H1 (cell line): ENCODE data around the gene OLFM1.

Experiments used
- ATF3 ChIP-seq: IDR thresholded peaks from 2 replicates; pipeline ENCODE4 v1.6.1; 2011; ENCODE audit warnings: low read depth, mild to moderate bottlenecking, low read length; ENCODE audit not compliant: insufficient read depth
- BRCA1 ChIP-seq: IDR thresholded peaks from 2 replicates; pipeline ENCODE4 v1.6.1; 2012; ENCODE audit warnings: low read depth, low read length, improper control_type of control experiment
- CTCF ChIP-seq, 3 experiments: IDR thresholded peaks; 1 replicate in 2 of 3; 2 replicates in 1 of 3; pipeline versions ENCODE4 v1.5.1 to v1.6.1; 2011; ENCODE audit warnings: low read length in 3 of 3, mild to moderate bottlenecking in 3 of 3, inconsistent platforms in 2 of 3, low read depth in 1 of 3, moderate library complexity in 1 of 3; ENCODE audit not compliant: insufficient read depth in 1 of 3; ENCODE audit errors: control extremely low read depth in 1 of 3
- EP300 ChIP-seq, 2 experiments: IDR thresholded peaks; 1 replicate in 1 of 2; 2 replicates in 1 of 2; pipeline ENCODE4 v1.6.1; 2011 to 2012; ENCODE audit warnings: low read depth in 2 of 2, low read length in 2 of 2, mild to moderate bottlenecking in 2 of 2, borderline replicate concordance in 1 of 2, inconsistent platforms in 1 of 2, moderate library complexity in 1 of 2
- MAFK ChIP-seq: IDR thresholded peaks from 2 replicates; pipeline ENCODE4 v1.6.1; 2012; ENCODE audit warnings: low read depth, mild to moderate bottlenecking, improper control_type of control experiment, low read length
- POLR2A ChIP-seq, 2 experiments: IDR thresholded peaks; 1 replicate in 1 of 2; 2 replicates in 1 of 2; pipeline ENCODE4 v1.6.1; 2011; ENCODE audit warnings: low read depth in 2 of 2, low read length in 2 of 2, mild to moderate bottlenecking in 2 of 2; ENCODE audit errors: control extremely low read depth in 1 of 2
- POLR2AphosphoS5 ChIP-seq: IDR thresholded peaks from 2 replicates; pipeline ENCODE4 v1.6.1; 2011; ENCODE audit warnings: low read depth, low read length
- POU5F1 ChIP-seq: IDR thresholded peaks from 2 replicates; pipeline ENCODE4 v1.6.1; 2011; ENCODE audit warnings: low read depth, mild to moderate bottlenecking, low read length, moderate library complexity
- RFX5 ChIP-seq: IDR thresholded peaks from 2 replicates; pipeline ENCODE4 v1.6.1; 2011; ENCODE audit warnings: low read depth, low read length, improper control_type of control experiment, borderline replicate concordance
- RXRA ChIP-seq: IDR thresholded peaks from 2 replicates; pipeline ENCODE4 v1.6.1; 2011; ENCODE audit warnings: low read depth, mild to moderate bottlenecking, low read length, moderate library complexity; ENCODE audit not compliant: insufficient read depth
- TAF1 ChIP-seq: IDR thresholded peaks from 2 replicates; pipeline ENCODE4 v1.6.1; 2011; ENCODE audit warnings: mild to moderate bottlenecking, low read depth, low read length
- TEAD4 ChIP-seq: IDR thresholded peaks from 2 replicates; pipeline ENCODE4 v1.6.1; 2012; ENCODE audit warnings: low read depth, low read length, inconsistent platforms, mixed read lengths
- YY1 ChIP-seq: IDR thresholded peaks from 2 replicates; pipeline ENCODE4 v1.6.1; 2011; ENCODE audit warnings: low read depth, mild to moderate bottlenecking, low read length
- TF ChIP-seq, protein P1 (sequence below): fragments of 300-600 bp; sonication (generic); IDR thresholded peaks from 2 replicates; pipeline ENCODE4 v1.7.1; 2012; ENCODE audit warnings: low read length, moderate library complexity, mild to moderate bottlenecking, inconsistent platforms; ENCODE audit not compliant: insufficient replicate concordance

GRCh38 chr9:135062254-135062653 is 25.2 kb upstream of the OLFM1 start:
- TF ChIP-seq, protein P1, sequence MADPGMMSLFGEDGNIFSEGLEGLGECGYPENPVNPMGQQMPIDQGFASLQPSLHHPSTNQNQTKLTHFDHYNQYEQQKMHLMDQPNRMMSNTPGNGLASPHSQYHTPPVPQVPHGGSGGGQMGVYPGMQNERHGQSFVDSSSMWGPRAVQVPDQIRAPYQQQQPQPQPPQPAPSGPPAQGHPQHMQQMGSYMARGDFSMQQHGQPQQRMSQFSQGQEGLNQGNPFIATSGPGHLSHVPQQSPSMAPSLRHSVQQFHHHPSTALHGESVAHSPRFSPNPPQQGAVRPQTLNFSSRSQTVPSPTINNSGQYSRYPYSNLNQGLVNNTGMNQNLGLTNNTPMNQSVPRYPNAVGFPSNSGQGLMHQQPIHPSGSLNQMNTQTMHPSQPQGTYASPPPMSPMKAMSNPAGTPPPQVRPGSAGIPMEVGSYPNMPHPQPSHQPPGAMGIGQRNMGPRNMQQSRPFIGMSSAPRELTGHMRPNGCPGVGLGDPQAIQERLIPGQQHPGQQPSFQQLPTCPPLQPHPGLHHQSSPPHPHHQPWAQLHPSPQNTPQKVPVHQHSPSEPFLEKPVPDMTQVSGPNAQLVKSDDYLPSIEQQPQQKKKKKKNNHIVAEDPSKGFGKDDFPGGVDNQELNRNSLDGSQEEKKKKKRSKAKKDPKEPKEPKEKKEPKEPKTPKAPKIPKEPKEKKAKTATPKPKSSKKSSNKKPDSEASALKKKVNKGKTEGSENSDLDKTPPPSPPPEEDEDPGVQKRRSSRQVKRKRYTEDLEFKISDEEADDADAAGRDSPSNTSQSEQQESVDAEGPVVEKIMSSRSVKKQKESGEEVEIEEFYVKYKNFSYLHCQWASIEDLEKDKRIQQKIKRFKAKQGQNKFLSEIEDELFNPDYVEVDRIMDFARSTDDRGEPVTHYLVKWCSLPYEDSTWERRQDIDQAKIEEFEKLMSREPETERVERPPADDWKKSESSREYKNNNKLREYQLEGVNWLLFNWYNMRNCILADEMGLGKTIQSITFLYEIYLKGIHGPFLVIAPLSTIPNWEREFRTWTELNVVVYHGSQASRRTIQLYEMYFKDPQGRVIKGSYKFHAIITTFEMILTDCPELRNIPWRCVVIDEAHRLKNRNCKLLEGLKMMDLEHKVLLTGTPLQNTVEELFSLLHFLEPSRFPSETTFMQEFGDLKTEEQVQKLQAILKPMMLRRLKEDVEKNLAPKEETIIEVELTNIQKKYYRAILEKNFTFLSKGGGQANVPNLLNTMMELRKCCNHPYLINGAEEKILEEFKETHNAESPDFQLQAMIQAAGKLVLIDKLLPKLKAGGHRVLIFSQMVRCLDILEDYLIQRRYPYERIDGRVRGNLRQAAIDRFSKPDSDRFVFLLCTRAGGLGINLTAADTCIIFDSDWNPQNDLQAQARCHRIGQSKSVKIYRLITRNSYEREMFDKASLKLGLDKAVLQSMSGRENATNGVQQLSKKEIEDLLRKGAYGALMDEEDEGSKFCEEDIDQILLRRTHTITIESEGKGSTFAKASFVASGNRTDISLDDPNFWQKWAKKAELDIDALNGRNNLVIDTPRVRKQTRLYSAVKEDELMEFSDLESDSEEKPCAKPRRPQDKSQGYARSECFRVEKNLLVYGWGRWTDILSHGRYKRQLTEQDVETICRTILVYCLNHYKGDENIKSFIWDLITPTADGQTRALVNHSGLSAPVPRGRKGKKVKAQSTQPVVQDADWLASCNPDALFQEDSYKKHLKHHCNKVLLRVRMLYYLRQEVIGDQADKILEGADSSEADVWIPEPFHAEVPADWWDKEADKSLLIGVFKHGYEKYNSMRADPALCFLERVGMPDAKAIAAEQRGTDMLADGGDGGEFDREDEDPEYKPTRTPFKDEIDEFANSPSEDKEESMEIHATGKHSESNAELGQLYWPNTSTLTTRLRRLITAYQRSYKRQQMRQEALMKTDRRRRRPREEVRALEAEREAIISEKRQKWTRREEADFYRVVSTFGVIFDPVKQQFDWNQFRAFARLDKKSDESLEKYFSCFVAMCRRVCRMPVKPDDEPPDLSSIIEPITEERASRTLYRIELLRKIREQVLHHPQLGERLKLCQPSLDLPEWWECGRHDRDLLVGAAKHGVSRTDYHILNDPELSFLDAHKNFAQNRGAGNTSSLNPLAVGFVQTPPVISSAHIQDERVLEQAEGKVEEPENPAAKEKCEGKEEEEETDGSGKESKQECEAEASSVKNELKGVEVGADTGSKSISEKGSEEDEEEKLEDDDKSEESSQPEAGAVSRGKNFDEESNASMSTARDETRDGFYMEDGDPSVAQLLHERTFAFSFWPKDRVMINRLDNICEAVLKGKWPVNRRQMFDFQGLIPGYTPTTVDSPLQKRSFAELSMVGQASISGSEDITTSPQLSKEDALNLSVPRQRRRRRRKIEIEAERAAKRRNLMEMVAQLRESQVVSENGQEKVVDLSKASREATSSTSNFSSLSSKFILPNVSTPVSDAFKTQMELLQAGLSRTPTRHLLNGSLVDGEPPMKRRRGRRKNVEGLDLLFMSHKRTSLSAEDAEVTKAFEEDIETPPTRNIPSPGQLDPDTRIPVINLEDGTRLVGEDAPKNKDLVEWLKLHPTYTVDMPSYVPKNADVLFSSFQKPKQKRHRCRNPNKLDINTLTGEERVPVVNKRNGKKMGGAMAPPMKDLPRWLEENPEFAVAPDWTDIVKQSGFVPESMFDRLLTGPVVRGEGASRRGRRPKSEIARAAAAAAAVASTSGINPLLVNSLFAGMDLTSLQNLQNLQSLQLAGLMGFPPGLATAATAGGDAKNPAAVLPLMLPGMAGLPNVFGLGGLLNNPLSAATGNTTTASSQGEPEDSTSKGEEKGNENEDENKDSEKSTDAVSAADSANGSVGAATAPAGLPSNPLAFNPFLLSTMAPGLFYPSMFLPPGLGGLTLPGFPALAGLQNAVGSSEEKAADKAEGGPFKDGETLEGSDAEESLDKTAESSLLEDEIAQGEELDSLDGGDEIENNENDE = no peak
- TF ChIP-seq ATF3 (no peak), RXRA (no peak), CTCF (IDR thresholded peaks at IDR 0.05; ENCODE audit: control extremely low read depth in 1 of 3, insufficient read depth in 1 of 3, low read depth in 1 of 3, low read length in 3 of 3) (no peak), POLR2A (IDR thresholded peaks at IDR 0.05; ENCODE audit: control extremely low read depth in 1 of 2, low read depth in 2 of 2, low read length in 2 of 2) (no peak), POLR2AphosphoS5 (no peak), YY1 (no peak), TAF1 (no peak), MAFK (no peak), EP300 (IDR thresholded peaks at IDR 0.05; ENCODE audit: borderline replicate concordance in 1 of 2, low read depth in 2 of 2, low read length in 2 of 2) (no peak), TEAD4 (no peak), BRCA1 (no peak), RFX5 (no peak), POU5F1 (no peak)
